Right lobe of liver (tissue), 4 donors: ENCODE measurements around the gene STRADA.

Experiments
- POLR2A ChIP-seq: fragments of 450-650 bp; IDR thresholded peaks from one replicate; pipeline ENCODE4 v1.6.1; 2017; ENCODE audit warnings: antibody characterized with exemption, mild to moderate bottlenecking
- TF ChIP-seq, protein P1 (sequence below), 4 donors: fragments of 200-600 bp in 3 of 4; fragments of 450-650 bp in 1 of 4; IDR thresholded peaks; one replicate each; pipeline versions ENCODE4 v1.5.1 to v1.8.0; 2016 to 2022; ENCODE audit warnings: antibody characterized with exemption in 4 of 4, mild to moderate bottlenecking in 2 of 4
- donor health status: DM: no; HTN: no; CAD: no.
- donor health status: DM: no; HTN: no; CAD: no.
- donor health status: DM: no; HTN: yes; CAD: no.

- TF ChIP-seq, protein P1, sequence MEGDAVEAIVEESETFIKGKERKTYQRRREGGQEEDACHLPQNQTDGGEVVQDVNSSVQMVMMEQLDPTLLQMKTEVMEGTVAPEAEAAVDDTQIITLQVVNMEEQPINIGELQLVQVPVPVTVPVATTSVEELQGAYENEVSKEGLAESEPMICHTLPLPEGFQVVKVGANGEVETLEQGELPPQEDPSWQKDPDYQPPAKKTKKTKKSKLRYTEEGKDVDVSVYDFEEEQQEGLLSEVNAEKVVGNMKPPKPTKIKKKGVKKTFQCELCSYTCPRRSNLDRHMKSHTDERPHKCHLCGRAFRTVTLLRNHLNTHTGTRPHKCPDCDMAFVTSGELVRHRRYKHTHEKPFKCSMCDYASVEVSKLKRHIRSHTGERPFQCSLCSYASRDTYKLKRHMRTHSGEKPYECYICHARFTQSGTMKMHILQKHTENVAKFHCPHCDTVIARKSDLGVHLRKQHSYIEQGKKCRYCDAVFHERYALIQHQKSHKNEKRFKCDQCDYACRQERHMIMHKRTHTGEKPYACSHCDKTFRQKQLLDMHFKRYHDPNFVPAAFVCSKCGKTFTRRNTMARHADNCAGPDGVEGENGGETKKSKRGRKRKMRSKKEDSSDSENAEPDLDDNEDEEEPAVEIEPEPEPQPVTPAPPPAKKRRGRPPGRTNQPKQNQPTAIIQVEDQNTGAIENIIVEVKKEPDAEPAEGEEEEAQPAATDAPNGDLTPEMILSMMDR (IDR thresholded peaks at IDR 0.05): no peak
- no peak for TF ChIP-seq POLR2A
These were observed 38.9 kb downstream of the STRADA start for GRCh38 chr17:63702721-63703015.
